HUES64 (cell line): Measurements from ENCODE around the gene KANSL1.

Experiments used
- H3K27ac ChIP-seq: 2 replicates; pipeline ENCODE4 v1.7.0; 2013; ENCODE audit warnings: low read depth, low read length, inconsistent platforms
- H3K27me3 ChIP-seq: 2 replicates; pipeline ENCODE4 v1.6.1; 2013; ENCODE audit warnings: mild to moderate bottlenecking, low read length; ENCODE audit not compliant: insufficient read depth
- H3K36me3 ChIP-seq: 2 replicates; pipeline ENCODE4 v1.6.1; 2013; ENCODE audit warnings: mild to moderate bottlenecking, low read length; ENCODE audit not compliant: insufficient read depth
- H3K4me1 ChIP-seq: 2 replicates; pipeline ENCODE4 v1.6.1; 2013; ENCODE audit warnings: mild to moderate bottlenecking, low read length, moderate library complexity; ENCODE audit not compliant: insufficient read depth
- H3K4me3 ChIP-seq: 2 replicates; pipeline ENCODE4 v1.5.1; 2013; ENCODE audit warnings: mild to moderate bottlenecking, low read length, moderate library complexity
- H3K9ac ChIP-seq: 2 replicates; pipeline ENCODE4 v1.6.1; 2013; ENCODE audit warnings: mild to moderate bottlenecking, low read depth, low read length
- H3K9me3 ChIP-seq: 2 replicates; pipeline ENCODE4 v1.6.1; 2013; ENCODE audit warnings: low read depth, low read length; ENCODE audit not compliant: insufficient read depth
- WGBS: fragments of 150-250, 120-280 bp; methylation state at CpG from one replicate; pipeline ENCODE4 v1.1.7; 2013; ENCODE audit warnings: missing lambda C conversion rate; 5-methylcytosine and 5-hydroxymethylcytosine counted together

Gene KANSL1

GRCh38 chr17:46046957-46047356, 146.3 kb downstream of the KANSL1 start:
- Histone ChIP-seq H3K4me1 (peaks cover 9% of the 10 kb centered on the region; the same call in 1 of the 2 replicates), H3K9ac (no peak overlapping the region), H3K27me3 (no peaks in the 10 kb centered on the region), H3K9me3 (no peaks in the 10 kb centered on the region), H3K36me3 (peaks cover 90% of the 10 kb centered on the region), H3K27ac (no peak overlapping the region), H3K4me3 (no peak overlapping the region)
- 93% methylated on average over 1 of the region's 1 CpG for whole genome bisulfite sequencing

- WGBS: 98% methylated on average over 3 of the region's 3 CpGs
- H3K27me3 ChIP-seq: no peaks in the 10 kb centered on the region
- no peak overlapping the region for H3K27ac ChIP-seq
- peaks cover 9% of the 10 kb centered on the region; the same call in 1 of the 2 replicates for H3K4me1 ChIP-seq
- no peaks in the 10 kb centered on the region for H3K9me3 ChIP-seq
- H3K4me3 ChIP-seq: no peak overlapping the region
- peaks cover 90% of the 10 kb centered on the region for H3K36me3 ChIP-seq
- H3K9ac ChIP-seq: no peak overlapping the region
These were observed 147.6 kb downstream of the KANSL1 start for GRCh38 chr17:46045639-46046038.

GRCh38 chr17:46044989-46045388, 148.2 kb downstream of the KANSL1 start:
- Histone ChIP-seq H3K27me3 (no peaks in the 10 kb centered on the region), H3K4me3 (no peak overlapping the region), H3K36me3 (peaks cover 90% of the 10 kb centered on the region), H3K4me1 (peaks cover 9% of the 10 kb centered on the region; the same call in 1 of the 2 replicates), H3K27ac (no peak overlapping the region), H3K9ac (no peak overlapping the region), H3K9me3 (no peaks in the 10 kb centered on the region)
- 97% methylated on average over 2 of the region's 2 CpGs for WGBS

- no peaks in the 10 kb centered on the region for H3K9me3 ChIP-seq
- H3K4me3 ChIP-seq: no peak overlapping the region
- H3K36me3 ChIP-seq: peaks cover 90% of the 10 kb centered on the region
- H3K27ac ChIP-seq: no peak overlapping the region
- H3K4me1 ChIP-seq: peaks cover 9% of the 10 kb centered on the region; the same call in 1 of the 2 replicates
- no peak overlapping the region for H3K9ac ChIP-seq
- WGBS: 80% methylated on average over 5 of the region's 5 CpGs
- no peaks in the 10 kb centered on the region for H3K27me3 ChIP-seq
These were observed 148.8 kb downstream of the KANSL1 start for GRCh38 chr17:46044286-46044928.

GRCh38 chr17:46043606-46044005, 149.6 kb downstream of the KANSL1 start:
- Histone ChIP-seq H3K27ac (no peak overlapping the region), H3K27me3 (no peaks in the 10 kb centered on the region), H3K9me3 (no peaks in the 10 kb centered on the region), H3K4me3 (no peak overlapping the region), H3K9ac (no peak overlapping the region), H3K36me3 (peaks cover 90% of the 10 kb centered on the region), H3K4me1 (peaks cover 9% of the 10 kb centered on the region; the same call in 1 of the 2 replicates)
- WGBS: 97% methylated on average over 3 of the region's 3 CpGs

GRCh38 chr17:46042925-46043324, 150.3 kb downstream of the KANSL1 start:
- peaks cover 9% of the 10 kb centered on the region; the same call in 1 of the 2 replicates for H3K4me1 ChIP-seq
- no peaks in the 10 kb centered on the region for H3K27me3 ChIP-seq
- H3K9ac ChIP-seq: no peak overlapping the region
- no peaks in the 10 kb centered on the region for H3K9me3 ChIP-seq
- H3K27ac ChIP-seq: no peak overlapping the region
- 100% methylated on average over 2 of the region's 3 CpGs for WGBS
- H3K36me3 ChIP-seq: peaks cover 90% of the 10 kb centered on the region
- H3K4me3 ChIP-seq: no peak overlapping the region

- Histone ChIP-seq H3K36me3 (peaks cover 90% of the 10 kb centered on the region), H3K9me3 (no peaks in the 10 kb centered on the region), H3K4me3 (no peak overlapping the region), H3K27me3 (no peaks in the 10 kb centered on the region), H3K9ac (no peak overlapping the region), H3K27ac (no peak overlapping the region), H3K4me1 (peaks cover 9% of the 10 kb centered on the region; the same call in 1 of the 2 replicates)
- WGBS: 96% methylated on average over 2 of the region's 2 CpGs
These were observed 151.0 kb downstream of the KANSL1 start for GRCh38 chr17:46042246-46042645.

GRCh38 chr17:46039592-46040186, 153.5 kb downstream of the KANSL1 start:
- H3K9me3 ChIP-seq: no peaks in the 10 kb centered on the region
- no peak overlapping the region for H3K4me3 ChIP-seq
- H3K27me3 ChIP-seq: no peaks in the 10 kb centered on the region
- H3K4me1 ChIP-seq: peaks cover 8% of the 10 kb centered on the region; the same call in 1 of the 2 replicates
- no peak overlapping the region for H3K9ac ChIP-seq
- WGBS: 98% methylated on average over 5 of the region's 5 CpGs
- H3K27ac ChIP-seq: no peak overlapping the region
- peaks cover 95% of the 10 kb centered on the region for H3K36me3 ChIP-seq

GRCh38 chr17:46038937-46039336, 154.3 kb downstream of the KANSL1 start:
- H3K9me3 ChIP-seq: no peaks in the 10 kb centered on the region

GRCh38 chr17:46038414-46038813, 154.8 kb downstream of the KANSL1 start:
- Histone ChIP-seq H3K9me3 (no peaks in the 10 kb centered on the region), H3K27ac (no peak overlapping the region), H3K36me3 (peaks cover 100% of the 10 kb centered on the region), H3K9ac (no peak overlapping the region), H3K4me1 (no peaks in the 10 kb centered on the region), H3K4me3 (no peak overlapping the region), H3K27me3 (no peaks in the 10 kb centered on the region)
- 97% methylated on average over 6 of the region's 6 CpGs for WGBS

More at GRCh38 chr17:46038937-46039336, 154.3 kb downstream of the KANSL1 start:
- WGBS: 97% methylated on average over 12 of the region's 12 CpGs
- H3K4me3 ChIP-seq: no peak overlapping the region
- no peak overlapping the region for H3K27ac ChIP-seq
- peaks cover 1% of the 10 kb centered on the region; the same call in 1 of the 2 replicates for H3K4me1 ChIP-seq
- peaks cover 100% of the 10 kb centered on the region for H3K36me3 ChIP-seq
- H3K27me3 ChIP-seq: no peaks in the 10 kb centered on the region
- H3K9ac ChIP-seq: no peak overlapping the region

- WGBS: 92% methylated on average over 4 of the region's 4 CpGs
- Histone ChIP-seq H3K27ac (no peak overlapping the region), H3K4me1 (no peaks in the 10 kb centered on the region), H3K4me3 (no peak overlapping the region), H3K9ac (no peak overlapping the region), H3K27me3 (no peaks in the 10 kb centered on the region), H3K36me3 (peaks cover 100% of the 10 kb centered on the region), H3K9me3 (no peaks in the 10 kb centered on the region)
These were observed 155.4 kb downstream of the KANSL1 start for GRCh38 chr17:46037722-46038255.
